B cell (primary cell): ENCODE measurements around the gene TRPM2. TPM values are rescaled to one million over a fixed set of nuclear protein-coding genes. Genes with fewer than 3 reads are reported as not detected.

ENCODE experiments used
- ATAC-seq: fragments of 200-7000 bp; cut with Tn5 transposase; one replicate; pipeline ENCODE4 v1.10.0; 2021; ENCODE audit warnings: low read depth, mild to moderate bottlenecking, moderate number of reproducible peaks, moderate library complexity
- CTCF ChIA-PET: fragments of 350-600 bp; sonication (Branson Sonifier 250); formaldehyde crosslinking; loops from one replicate; lab custom pipeline; 2021; ENCODE audit warnings: antibody characterized with exemption, inconsistent platforms; lab: Charles Lee
- POLR2A ChIA-PET: fragments of 350-600 bp; sonication (Branson Sonifier 250); formaldehyde crosslinking; loops from one replicate; lab custom pipeline; 2021; ENCODE audit warnings: antibody characterized with exemption; lab: Charles Lee
- DNase-seq: peaks from one replicate; pipeline ENCODE4 v3.0.0; 2013
- H2AFZ ChIP-seq: 2 replicates; pipeline ENCODE4 v1.6.1; 2012; ENCODE audit warnings: mild to moderate bottlenecking, low read depth, low read length; ENCODE audit not compliant: insufficient read depth, poor library complexity, severe bottlenecking
- H3K27ac ChIP-seq, 2 donors: 1 replicate in 1 of 2; 2 replicates in 1 of 2; pipeline ENCODE4 v1.5.1; 2012 to 2013; ENCODE audit warnings: low read length in 2 of 2, mild to moderate bottlenecking in 2 of 2, moderate library complexity in 1 of 2
- H3K27me3 ChIP-seq, 4 experiments: fragments of 200-600 bp in 1 of 4; sonication (generic) in 1 of 4; replicated peaks in 1 of 4; 1 replicate in 2 of 4; 2 replicates in 2 of 4; pipeline versions ENCODE4 v1.6.1 to v1.7.0; 2013 to 2016; ENCODE audit warnings: low read length in 3 of 4, mild to moderate bottlenecking in 2 of 4, mixed read lengths in 1 of 4, moderate library complexity in 1 of 4; ENCODE audit not compliant: insufficient read depth in 4 of 4, control insufficient read depth in 3 of 4; ENCODE audit errors: control extremely low read depth in 1 of 4
- H3K36me3 ChIP-seq, 2 experiments: replicated peaks in 1 of 2; 1 replicate in 1 of 2; 2 replicates in 1 of 2; pipeline versions ENCODE4 v1.6.1 to v1.7.1; 2013; ENCODE audit warnings: low read length in 1 of 2; ENCODE audit not compliant: insufficient read depth in 2 of 2, control insufficient read depth in 1 of 2; ENCODE audit errors: control extremely low read depth in 1 of 2, extremely low read depth in 1 of 2
- H3K4me1 ChIP-seq, 2 donors: fragments of 200-600 bp in 1 of 2; sonication (generic) in 1 of 2; 1 replicate in 1 of 2; 2 replicates in 1 of 2; pipeline versions ENCODE4 v1.5.1 to v1.6.1; 2013 to 2017; ENCODE audit warnings: low read length in 2 of 2; ENCODE audit not compliant: control insufficient read depth in 2 of 2, insufficient read depth in 2 of 2
- H3K4me2 ChIP-seq: replicated peaks from 2 replicates; pipeline ENCODE3; 2012; ENCODE audit warnings: mild to moderate bottlenecking, low read depth, low read length; ENCODE audit not compliant: poor library complexity, severe bottlenecking
- H3K4me3 ChIP-seq, 5 experiments: fragments of 200-600 bp in 1 of 5; sonication (generic) in 1 of 5; 1 replicate in 3 of 5; 2 replicates in 2 of 5; pipeline versions ENCODE4 v1.5.1 to v1.7.0; 2011 to 2016; ENCODE audit warnings: low read length in 4 of 5, mild to moderate bottlenecking in 4 of 5, low read depth in 2 of 5, control low read depth in 1 of 5, moderate library complexity in 1 of 5; ENCODE audit not compliant: insufficient read depth in 1 of 5; ENCODE audit errors: control extremely low read depth in 1 of 5, extremely low read depth in 1 of 5
- H3K79me2 ChIP-seq: fragments of 200-600 bp; sonication (generic); one replicate; pipeline ENCODE4 v1.6.0; 2016; ENCODE audit warnings: low read length; ENCODE audit not compliant: control insufficient read depth, insufficient read depth
- H3K9ac ChIP-seq: fragments of 200-600 bp; sonication (generic); 2 replicates; pipeline ENCODE4 v1.6.1; 2017; ENCODE audit warnings: mild to moderate bottlenecking, low read length, moderate library complexity
- H3K9me3 ChIP-seq, 3 donors: one replicate each; pipeline versions ENCODE4 v1.6.1 to v1.7.1; 2013; ENCODE audit warnings: low read length in 2 of 3; ENCODE audit not compliant: control insufficient read depth in 2 of 3, insufficient read depth in 1 of 3; ENCODE audit errors: control extremely low read depth in 1 of 3
- H4K20me1 ChIP-seq: 2 replicates; pipeline ENCODE4 v1.6.0; 2012; ENCODE audit warnings: mild to moderate bottlenecking, low read length; ENCODE audit not compliant: insufficient read depth, control insufficient read depth, poor library complexity, severe bottlenecking
- H3K27ac Mint-ChIP-seq: one replicate; pipeline ENCODE4 v1.8.0; 2021; ENCODE audit warnings: mixed read lengths
- H3K27me3 Mint-ChIP-seq: one replicate; pipeline ENCODE4 v1.8.0; 2021; ENCODE audit warnings: mixed read lengths
- H3K4me1 Mint-ChIP-seq: one replicate; pipeline ENCODE4 v1.8.0; 2021; ENCODE audit warnings: mixed read lengths
- H3K4me3 Mint-ChIP-seq: one replicate; pipeline ENCODE4 v1.8.0; 2021; ENCODE audit warnings: mixed read lengths
- H3K9me3 Mint-ChIP-seq: one replicate; pipeline ENCODE4 v1.8.0; 2022; ENCODE audit warnings: mixed read lengths; ENCODE audit not compliant: insufficient read depth
- EZH2 ChIP-seq: IDR thresholded peaks from 2 replicates; pipeline ENCODE4 v1.6.1; 2012; ENCODE audit warnings: borderline replicate concordance, low read depth, mild to moderate bottlenecking, moderate library complexity, low read length; ENCODE audit not compliant: insufficient read depth, poor library complexity, severe bottlenecking
- WGBS: methylation state at CpG from one replicate; pipeline ENCODE4 v1.1.5; 2013; ENCODE audit warnings: missing lambda C conversion rate; ENCODE audit not compliant: insufficient coverage; 5-methylcytosine and 5-hydroxymethylcytosine counted together
- intact Hi-C: fragments of 100-400 bp; cut with micrococcal nuclease; formaldehyde crosslinking; loops from one replicate; pipeline ENCODE4 v1.10.0; 2022
- polyA plus RNA-seq: library from polyadenylated mRNA; depleted of rRNA; stranded (reverse); fragments of >200 nt; gene quantifications from 2 replicates; pipeline ENCODE4 v1.2.3, GENCODE V29; 2012
- total RNA-seq, 2 donors: library from RNA; stranded (reverse); fragments of 120-200 nt in 1 of 2; gene quantifications; 1 replicate in 1 of 2; 2 replicates in 1 of 2; pipeline versions ENCODE4 v1.2.3 to v1.2.4, GENCODE V29; 2013 to 2022
- TF ChIP-seq, protein P1 (sequence below): fragments of 200-600 bp; IDR thresholded peaks from one replicate; pipeline ENCODE4 v1.8.0; 2022; ENCODE audit warnings: antibody characterized with exemption, mild to moderate bottlenecking

The TRPM2 gene
- total and polyA plus RNA-seq, 2 donors (not counting 1 experiment from before 2014, with no cell fraction given) = 1.6 to 8.4 TPM

DNA sequence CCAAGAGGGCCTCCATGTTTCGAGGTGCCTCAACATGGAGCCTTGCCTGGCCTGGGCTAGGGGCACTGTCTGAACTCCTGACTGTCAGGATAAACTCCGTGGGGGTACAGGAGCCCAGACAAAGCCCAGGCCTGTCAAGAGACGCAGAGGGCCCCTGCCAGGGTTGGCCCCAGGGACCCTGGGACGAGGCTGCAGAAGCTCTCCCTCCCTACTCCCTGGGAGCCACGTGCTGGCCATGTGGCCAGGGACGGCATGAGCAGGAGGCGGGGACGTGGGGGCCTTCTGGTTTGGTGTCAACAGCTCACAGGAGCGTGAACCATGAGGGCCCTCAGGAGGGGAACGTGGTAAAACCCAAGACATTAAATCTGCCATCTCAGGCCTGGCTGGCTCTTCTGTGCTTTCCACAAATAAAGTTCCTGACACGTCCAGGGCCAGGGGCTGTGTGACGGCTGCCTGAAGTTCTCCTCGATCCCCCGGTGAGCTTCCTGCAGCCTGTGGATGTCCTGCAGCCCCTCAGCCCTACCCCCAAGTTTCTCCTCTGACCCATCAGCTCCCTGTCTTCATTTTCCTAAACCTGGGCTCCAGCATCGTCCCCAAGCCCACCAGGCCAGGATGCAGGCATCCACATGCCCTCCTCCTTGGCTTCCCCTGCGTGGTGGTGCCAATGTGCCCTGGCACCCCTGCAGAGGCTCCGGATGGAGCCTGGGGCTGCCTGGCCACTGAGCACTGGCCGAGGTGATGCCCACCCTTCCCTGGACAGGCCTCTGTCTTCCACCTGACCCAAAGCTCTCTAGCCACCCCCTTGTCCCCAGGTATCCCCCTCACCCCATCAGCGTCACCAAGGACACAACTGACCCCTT is 89.1 kb downstream of the TRPM2 start:
- no peak overlapping the region for H3K4me3 Mint-ChIP-seq
- no peaks in the 10 kb centered on the region for H3K79me2 ChIP-seq
- WGBS = 82% methylated on average over 17 of the region's 19 CpGs
- H3K4me1 Mint-ChIP-seq = no peaks in the 10 kb centered on the region
- H3K4me3 ChIP-seq = no peak overlapping the region
- H3K4me1 ChIP-seq = peaks cover 0 to 3% of the 10 kb centered on the region in 2 donors
- H3K4me2 ChIP-seq = no peak overlapping the region
- H2AFZ ChIP-seq = no peak overlapping the region
- no peak for TF ChIP-seq EZH2
- TF ChIP-seq, protein P1, sequence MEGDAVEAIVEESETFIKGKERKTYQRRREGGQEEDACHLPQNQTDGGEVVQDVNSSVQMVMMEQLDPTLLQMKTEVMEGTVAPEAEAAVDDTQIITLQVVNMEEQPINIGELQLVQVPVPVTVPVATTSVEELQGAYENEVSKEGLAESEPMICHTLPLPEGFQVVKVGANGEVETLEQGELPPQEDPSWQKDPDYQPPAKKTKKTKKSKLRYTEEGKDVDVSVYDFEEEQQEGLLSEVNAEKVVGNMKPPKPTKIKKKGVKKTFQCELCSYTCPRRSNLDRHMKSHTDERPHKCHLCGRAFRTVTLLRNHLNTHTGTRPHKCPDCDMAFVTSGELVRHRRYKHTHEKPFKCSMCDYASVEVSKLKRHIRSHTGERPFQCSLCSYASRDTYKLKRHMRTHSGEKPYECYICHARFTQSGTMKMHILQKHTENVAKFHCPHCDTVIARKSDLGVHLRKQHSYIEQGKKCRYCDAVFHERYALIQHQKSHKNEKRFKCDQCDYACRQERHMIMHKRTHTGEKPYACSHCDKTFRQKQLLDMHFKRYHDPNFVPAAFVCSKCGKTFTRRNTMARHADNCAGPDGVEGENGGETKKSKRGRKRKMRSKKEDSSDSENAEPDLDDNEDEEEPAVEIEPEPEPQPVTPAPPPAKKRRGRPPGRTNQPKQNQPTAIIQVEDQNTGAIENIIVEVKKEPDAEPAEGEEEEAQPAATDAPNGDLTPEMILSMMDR = no peak
- H3K27ac ChIP-seq = no peak overlapping the region
- H3K27ac Mint-ChIP-seq = no peak overlapping the region
- H3K27me3 ChIP-seq = no peaks in the 10 kb centered on the region
- no peaks in the 10 kb centered on the region for H3K36me3 ChIP-seq
- no peaks in the 10 kb centered on the region for H4K20me1 ChIP-seq
- no peaks in the 10 kb centered on the region for H3K9me3 Mint-ChIP-seq
- no peak for DNase-seq
- ChIA-PET CTCF (no interaction called here), POLR2A (no interaction called here)
- H3K9me3 ChIP-seq = peaks cover 0 to 10% (median 0%) of the 10 kb centered on the region in 3 donors
- no peak for ATAC-seq
- intact Hi-C loops = no loop called here
- no peak overlapping the region for H3K9ac ChIP-seq
- peaks cover 8% of the 10 kb centered on the region for H3K27me3 Mint-ChIP-seq

DNA sequence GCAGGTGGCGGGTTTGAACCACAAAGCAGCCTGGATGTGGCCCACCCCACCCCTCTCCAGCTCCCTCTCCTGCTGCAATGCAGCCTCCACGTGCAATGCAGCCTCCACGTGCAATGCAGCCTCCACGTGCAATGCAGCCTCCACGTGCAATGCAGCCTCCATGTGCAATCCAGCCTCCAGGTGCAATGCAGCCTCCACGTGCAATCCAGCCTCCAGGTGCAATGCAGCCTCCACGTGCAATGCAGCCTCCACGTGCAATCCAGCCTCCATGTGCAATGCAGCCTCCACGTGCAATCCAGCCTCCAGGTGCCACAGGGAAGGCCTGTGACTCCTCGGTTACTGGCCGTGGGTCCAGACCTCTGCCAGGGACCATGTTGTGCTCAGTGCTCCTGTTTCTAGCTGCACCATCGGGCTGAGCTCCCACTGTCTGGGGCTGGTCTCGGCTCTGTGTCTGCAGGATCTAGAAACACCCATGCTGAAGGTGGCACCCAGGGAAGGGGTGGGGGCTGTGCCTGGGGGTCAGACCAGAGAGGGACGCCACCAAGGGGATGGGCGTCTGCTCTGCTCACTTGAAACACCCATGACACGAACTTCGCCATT is 90.0 kb downstream of the TRPM2 start:
- no peak overlapping the region for H3K9ac ChIP-seq
- H3K27ac Mint-ChIP-seq = no peak overlapping the region

More for the DNA sequence above, 90.0 kb downstream of the TRPM2 start:
- Histone ChIP-seq H3K4me3 (no peak overlapping the region), H3K4me1 (peaks cover 0 to 3% of the 10 kb centered on the region in 2 donors), H3K27ac (no peak overlapping the region), H3K36me3 (no peaks in the 10 kb centered on the region), H3K79me2 (no peaks in the 10 kb centered on the region), H4K20me1 (no peaks in the 10 kb centered on the region), H3K27me3 (no peaks in the 10 kb centered on the region), H3K4me2 (no peak overlapping the region), H3K9me3 (peaks cover 0 to 10% (median 0%) of the 10 kb centered on the region in 3 donors), H2AFZ (no peak overlapping the region)
- WGBS = 81% methylated on average over 16 of the region's 17 CpGs
- POLR2A ChIA-PET = no interaction called here
- ATAC-seq (no peak), DNase-seq (no peak)
- TF ChIP-seq EZH2 = no peak
- TF ChIP-seq, protein P1 = no peak
- Mint-ChIP-seq H3K4me1 (no peaks in the 10 kb centered on the region), H3K27me3 (peaks cover 9% of the 10 kb centered on the region), H3K4me3 (no peak overlapping the region), H3K9me3 (no peaks in the 10 kb centered on the region)
- intact Hi-C loops = no loop called here
- CTCF ChIA-PET = no interaction called here
